SJSA1 (cell line): Measurements from ENCODE around the gene KAZN. TPM values are rescaled to one million over a fixed set of nuclear protein-coding genes. Genes with fewer than 3 reads are reported as not detected.

Experiments used
- DNase-seq, 2 experiments: peaks; one replicate each; pipeline ENCODE4 v3.0.0-alpha.2; 2015 to 2020; ENCODE audit warnings: low spot score in 2 of 2, low read depth in 1 of 2
- H3K27ac ChIP-seq: fragments of 250-450 bp; sonication (Bioruptor Pico); 2 replicates; pipeline ENCODE4 v1.5.1; 2020; ENCODE audit warnings: mild to moderate bottlenecking, moderate library complexity
- H3K27me3 ChIP-seq: fragments of 250-450 bp; sonication (Bioruptor Pico); replicated peaks from 2 replicates; pipeline ENCODE4 v1.5.1; 2020; ENCODE audit warnings: mild to moderate bottlenecking, moderate library complexity
- H3K36me3 ChIP-seq: fragments of 250-450 bp; sonication (Bioruptor Pico); 2 replicates; pipeline ENCODE4 v1.5.1; 2020; ENCODE audit warnings: mild to moderate bottlenecking
- H3K4me1 ChIP-seq: fragments of 250-450 bp; sonication (Bioruptor Pico); replicated peaks from 2 replicates; pipeline ENCODE4 v1.6.1; 2021; ENCODE audit warnings: mild to moderate bottlenecking
- H3K4me3 ChIP-seq: fragments of 250-450 bp; sonication (Bioruptor Pico); 2 replicates; pipeline ENCODE4 v1.5.1; 2020; ENCODE audit warnings: mild to moderate bottlenecking
- H3K9me3 ChIP-seq: fragments of 250-450 bp; sonication (Bioruptor Pico); replicated peaks from 2 replicates; pipeline ENCODE4 v1.5.1; 2020; ENCODE audit warnings: mild to moderate bottlenecking
- total RNA-seq: library from RNA; depleted of rRNA; stranded (reverse); fragments of >200 nt; shearing (Covaris generic); gene quantifications from 2 replicates; pipeline ENCODE4 v1.2.3, GENCODE V29; 2014

The KAZN gene
- total RNA-seq, 1 experiment from 2014 or later, result 4.2 TPM

GRCh38 chr1:14712136-14712535 is 113.7 kb downstream of the KAZN start:
- Histone ChIP-seq H3K36me3 (no peaks in the 10 kb centered on the region), H3K9me3 (no peaks in the 10 kb centered on the region), H3K4me1 (no peaks in the 10 kb centered on the region), H3K4me3 (no peak overlapping the region), H3K27me3 (no peaks in the 10 kb centered on the region), H3K27ac (no peak overlapping the region)
- no peak for DNase-seq

GRCh38 chr1:14713077-14713476 is 114.6 kb downstream of the KAZN start:
- Histone ChIP-seq H3K4me1 (no peaks in the 10 kb centered on the region), H3K4me3 (no peak overlapping the region), H3K27me3 (no peaks in the 10 kb centered on the region), H3K36me3 (no peaks in the 10 kb centered on the region), H3K9me3 (no peaks in the 10 kb centered on the region), H3K27ac (no peak overlapping the region)
- no peak for DNase-seq

- Histone ChIP-seq H3K4me1 (no peaks in the 10 kb centered on the region), H3K9me3 (no peaks in the 10 kb centered on the region), H3K4me3 (no peak overlapping the region), H3K36me3 (no peaks in the 10 kb centered on the region), H3K27ac (no peak overlapping the region), H3K27me3 (no peaks in the 10 kb centered on the region)
- no peak for DNase-seq
Observed at GRCh38 chr1:14715266-14715665, 116.8 kb downstream of the KAZN start.

GRCh38 chr1:14715802-14716201 is 117.3 kb downstream of the KAZN start:
- Histone ChIP-seq H3K27me3 (no peaks in the 10 kb centered on the region), H3K27ac (no peak overlapping the region), H3K4me1 (no peaks in the 10 kb centered on the region)

GRCh38 chr1:14716474-14716873 is 118.0 kb downstream of the KAZN start:
- Histone ChIP-seq H3K9me3 (no peaks in the 10 kb centered on the region), H3K4me1 (no peaks in the 10 kb centered on the region), H3K27me3 (no peaks in the 10 kb centered on the region), H3K36me3 (no peaks in the 10 kb centered on the region), H3K4me3 (no peak overlapping the region), H3K27ac (no peak overlapping the region)
- DNase-seq, result no peak

More at GRCh38 chr1:14715802-14716201, 117.3 kb downstream of the KAZN start:
- no peak for DNase-seq
- H3K4me3 ChIP-seq, result no peak overlapping the region
- no peaks in the 10 kb centered on the region for H3K9me3 ChIP-seq
- H3K36me3 ChIP-seq, result no peaks in the 10 kb centered on the region

- Histone ChIP-seq H3K27ac (no peak overlapping the region), H3K4me3 (no peak overlapping the region), H3K36me3 (no peaks in the 10 kb centered on the region), H3K9me3 (no peaks in the 10 kb centered on the region), H3K27me3 (no peaks in the 10 kb centered on the region), H3K4me1 (no peaks in the 10 kb centered on the region; the same call in 1 of the 2 replicates)
- no peak for DNase-seq
Observed at GRCh38 chr1:14718476-14718875, 120.0 kb downstream of the KAZN start.

GRCh38 chr1:14723401-14723800 is 124.9 kb downstream of the KAZN start:
- H3K4me3 ChIP-seq, result no peak overlapping the region
- H3K27me3 ChIP-seq, result no peaks in the 10 kb centered on the region
- H3K36me3 ChIP-seq, result no peaks in the 10 kb centered on the region
- no peak for DNase-seq
- no peak overlapping the region for H3K27ac ChIP-seq
- peaks cover 6% of the 10 kb centered on the region; the same call in 1 of the 2 replicates for H3K4me1 ChIP-seq
- H3K9me3 ChIP-seq, result no peaks in the 10 kb centered on the region

GRCh38 chr1:14724246-14724645 is 125.8 kb downstream of the KAZN start:
- no peaks in the 10 kb centered on the region for H3K9me3 ChIP-seq
- peaks cover 6% of the 10 kb centered on the region; the same call in 1 of the 2 replicates for H3K4me1 ChIP-seq
- no peaks in the 10 kb centered on the region for H3K27me3 ChIP-seq
- DNase-seq, result peak in 1 of 2 experiments; percentile 20
- no peak overlapping the region for H3K27ac ChIP-seq
- no peaks in the 10 kb centered on the region for H3K36me3 ChIP-seq
- H3K4me3 ChIP-seq, result no peak overlapping the region

- no peaks in the 10 kb centered on the region for H3K9me3 ChIP-seq
Observed at GRCh38 chr1:14724678-14725077, 126.2 kb downstream of the KAZN start.

GRCh38 chr1:14725238-14725637 is 126.8 kb downstream of the KAZN start:
- Histone ChIP-seq H3K9me3 (no peaks in the 10 kb centered on the region), H3K36me3 (no peaks in the 10 kb centered on the region), H3K27me3 (no peaks in the 10 kb centered on the region), H3K4me3 (no peak overlapping the region), H3K4me1 (peaks cover 6% of the 10 kb centered on the region; the same call in 1 of the 2 replicates), H3K27ac (no peak overlapping the region)
- DNase-seq, result no peak

More at GRCh38 chr1:14724678-14725077, 126.2 kb downstream of the KAZN start:
- no peak overlapping the region for H3K27ac ChIP-seq
- H3K27me3 ChIP-seq, result no peaks in the 10 kb centered on the region
- no peaks in the 10 kb centered on the region for H3K36me3 ChIP-seq
- peaks cover 6% of the 10 kb centered on the region; the same call in 1 of the 2 replicates for H3K4me1 ChIP-seq
- H3K4me3 ChIP-seq, result no peak overlapping the region
- DNase-seq, result no peak

GRCh38 chr1:14725695-14726094 is 127.2 kb downstream of the KAZN start:
- Histone ChIP-seq H3K27me3 (no peaks in the 10 kb centered on the region), H3K36me3 (no peaks in the 10 kb centered on the region), H3K4me1 (peaks cover 6% of the 10 kb centered on the region; the same call in 1 of the 2 replicates), H3K27ac (no peak overlapping the region), H3K4me3 (no peak overlapping the region), H3K9me3 (no peaks in the 10 kb centered on the region)
- DNase-seq, result no peak

- H3K36me3 ChIP-seq, result no peaks in the 10 kb centered on the region
- no peak for DNase-seq
- peaks cover 6% of the 10 kb centered on the region; the same call in 1 of the 2 replicates for H3K4me1 ChIP-seq
- no peaks in the 10 kb centered on the region for H3K9me3 ChIP-seq
- no peak overlapping the region for H3K4me3 ChIP-seq
- H3K27me3 ChIP-seq, result no peaks in the 10 kb centered on the region
- no peak overlapping the region for H3K27ac ChIP-seq
Observed at GRCh38 chr1:14726606-14727005, 128.1 kb downstream of the KAZN start.

GRCh38 chr1:14728516-14728915 is 130.0 kb downstream of the KAZN start:
- H3K4me1 ChIP-seq, result peaks cover 23% of the 10 kb centered on the region
- no peak overlapping the region for H3K4me3 ChIP-seq
- DNase-seq, result no peak
- no peak overlapping the region for H3K27ac ChIP-seq
- H3K36me3 ChIP-seq, result no peaks in the 10 kb centered on the region
- no peaks in the 10 kb centered on the region for H3K27me3 ChIP-seq
- H3K9me3 ChIP-seq, result no peaks in the 10 kb centered on the region

GRCh38 chr1:14732728-14733047 is 134.2 kb downstream of the KAZN start:
- Histone ChIP-seq H3K9me3 (no peaks in the 10 kb centered on the region), H3K36me3 (no peaks in the 10 kb centered on the region), H3K4me1 (peaks cover 20% of the 10 kb centered on the region), H3K27ac (no peak overlapping the region), H3K4me3 (no peak overlapping the region), H3K27me3 (no peaks in the 10 kb centered on the region)
- DNase-seq, result no peak
